Measurements from ENCODE around the gene MTUS2.

The MTUS2 gene

GRCh38 chr13:28866932-28867331 is 46.8 kb downstream of the MTUS2 start:
- DNase-seq (ENCODE audit: low spot score), result no peak
- TF ChIP-seq, protein P1, sequence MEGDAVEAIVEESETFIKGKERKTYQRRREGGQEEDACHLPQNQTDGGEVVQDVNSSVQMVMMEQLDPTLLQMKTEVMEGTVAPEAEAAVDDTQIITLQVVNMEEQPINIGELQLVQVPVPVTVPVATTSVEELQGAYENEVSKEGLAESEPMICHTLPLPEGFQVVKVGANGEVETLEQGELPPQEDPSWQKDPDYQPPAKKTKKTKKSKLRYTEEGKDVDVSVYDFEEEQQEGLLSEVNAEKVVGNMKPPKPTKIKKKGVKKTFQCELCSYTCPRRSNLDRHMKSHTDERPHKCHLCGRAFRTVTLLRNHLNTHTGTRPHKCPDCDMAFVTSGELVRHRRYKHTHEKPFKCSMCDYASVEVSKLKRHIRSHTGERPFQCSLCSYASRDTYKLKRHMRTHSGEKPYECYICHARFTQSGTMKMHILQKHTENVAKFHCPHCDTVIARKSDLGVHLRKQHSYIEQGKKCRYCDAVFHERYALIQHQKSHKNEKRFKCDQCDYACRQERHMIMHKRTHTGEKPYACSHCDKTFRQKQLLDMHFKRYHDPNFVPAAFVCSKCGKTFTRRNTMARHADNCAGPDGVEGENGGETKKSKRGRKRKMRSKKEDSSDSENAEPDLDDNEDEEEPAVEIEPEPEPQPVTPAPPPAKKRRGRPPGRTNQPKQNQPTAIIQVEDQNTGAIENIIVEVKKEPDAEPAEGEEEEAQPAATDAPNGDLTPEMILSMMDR (IDR thresholded peaks at IDR 0.05; ENCODE audit: extremely low read depth, missing control alignments), result no peak

GRCh38 chr13:28867564-28867963 is 47.4 kb downstream of the MTUS2 start:
- no peak for DNase-seq (ENCODE audit: low spot score)
- TF ChIP-seq, protein P1 (IDR thresholded peaks at IDR 0.05; ENCODE audit: extremely low read depth, missing control alignments), result no peak

DNA sequence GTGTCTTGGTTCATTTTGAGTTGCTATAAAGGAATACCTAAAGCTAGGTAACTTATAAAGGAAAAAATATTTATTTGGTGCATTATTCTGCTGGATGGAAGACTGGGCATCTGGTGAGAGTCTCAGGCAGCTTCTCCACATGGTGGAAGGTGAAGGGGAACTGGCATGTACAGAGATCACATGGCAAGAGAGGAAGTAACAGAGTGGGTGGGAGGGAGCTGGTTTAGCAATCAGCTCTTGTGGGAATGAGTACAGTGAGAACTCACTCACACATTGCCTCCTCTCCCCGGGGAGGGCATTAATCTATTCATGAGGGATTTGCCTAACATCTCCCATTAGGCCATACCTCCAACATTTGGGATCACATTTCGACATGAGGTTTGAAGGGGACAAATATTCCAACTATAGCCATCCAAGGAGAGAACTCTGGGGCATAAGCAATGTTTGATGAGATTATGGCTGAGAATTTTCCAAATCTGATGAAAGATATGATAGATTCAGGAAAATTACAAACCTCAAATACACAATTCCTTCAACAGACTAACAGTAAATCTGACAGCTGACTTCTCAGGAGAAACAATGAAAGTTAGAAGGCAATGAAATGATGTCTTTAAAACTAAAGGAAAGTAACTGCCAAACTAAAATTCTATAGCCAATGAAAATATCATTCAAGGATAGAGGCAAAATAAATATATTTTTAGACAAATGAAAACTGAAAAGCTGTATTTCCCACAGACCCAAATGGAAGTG is 52.5 kb downstream of the MTUS2 start:
- TF ChIP-seq, protein P1 (IDR thresholded peaks at IDR 0.05; ENCODE audit: extremely low read depth, missing control alignments), result no peak
- no peak for DNase-seq (ENCODE audit: low spot score)

DNA sequence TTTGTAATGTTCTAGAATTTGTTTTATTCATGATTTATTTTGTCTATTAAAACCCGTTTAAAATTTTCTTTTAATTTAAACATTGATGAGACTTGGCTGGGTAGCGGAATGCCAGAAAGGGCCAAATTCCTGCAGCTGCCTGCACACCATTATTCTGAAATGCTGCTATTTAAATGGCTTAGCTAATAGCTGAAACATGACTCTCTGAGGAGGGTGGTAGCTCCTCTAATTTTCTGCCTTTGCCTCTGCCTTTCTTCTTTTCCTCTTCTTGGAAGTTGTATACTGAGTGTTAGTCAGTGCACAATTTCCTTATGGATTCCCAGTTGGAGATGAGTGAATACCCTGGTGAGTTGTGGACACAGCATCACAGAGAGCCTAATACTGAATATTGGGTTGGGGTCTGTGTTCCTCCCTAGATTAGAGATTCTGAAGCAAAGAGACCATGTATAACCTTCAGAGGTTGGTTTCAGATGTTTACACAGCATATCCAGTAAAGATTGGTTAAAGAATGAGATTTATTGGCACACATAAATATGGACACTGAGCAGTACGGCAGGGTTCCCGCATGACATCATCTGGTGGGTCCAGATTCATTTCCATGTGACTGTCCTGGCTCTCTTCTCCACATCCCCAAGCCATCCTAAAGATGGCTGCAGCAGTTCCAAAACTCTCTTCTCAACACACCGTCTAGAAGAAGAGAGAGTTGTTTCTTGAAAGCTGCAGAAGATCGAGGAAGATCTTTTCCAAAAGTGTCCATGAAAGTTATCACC is 55.9 kb downstream of the MTUS2 start:
- no peak for DNase-seq (ENCODE audit: low spot score)
- TF ChIP-seq, protein P1 (IDR thresholded peaks at IDR 0.05; ENCODE audit: extremely low read depth, missing control alignments), result no peak

GRCh38 chr13:28877408-28877807 is 57.3 kb downstream of the MTUS2 start:
- TF ChIP-seq, protein P1 (IDR thresholded peaks at IDR 0.05; ENCODE audit: extremely low read depth, missing control alignments), result no peak
- no peak for DNase-seq (ENCODE audit: low spot score)

- TF ChIP-seq, protein P1 (IDR thresholded peaks at IDR 0.05; ENCODE audit: extremely low read depth, missing control alignments), result no peak
- DNase-seq (ENCODE audit: low spot score), result no peak
These were observed 65.0 kb downstream of the MTUS2 start for GRCh38 chr13:28885181-28885580.

DNA sequence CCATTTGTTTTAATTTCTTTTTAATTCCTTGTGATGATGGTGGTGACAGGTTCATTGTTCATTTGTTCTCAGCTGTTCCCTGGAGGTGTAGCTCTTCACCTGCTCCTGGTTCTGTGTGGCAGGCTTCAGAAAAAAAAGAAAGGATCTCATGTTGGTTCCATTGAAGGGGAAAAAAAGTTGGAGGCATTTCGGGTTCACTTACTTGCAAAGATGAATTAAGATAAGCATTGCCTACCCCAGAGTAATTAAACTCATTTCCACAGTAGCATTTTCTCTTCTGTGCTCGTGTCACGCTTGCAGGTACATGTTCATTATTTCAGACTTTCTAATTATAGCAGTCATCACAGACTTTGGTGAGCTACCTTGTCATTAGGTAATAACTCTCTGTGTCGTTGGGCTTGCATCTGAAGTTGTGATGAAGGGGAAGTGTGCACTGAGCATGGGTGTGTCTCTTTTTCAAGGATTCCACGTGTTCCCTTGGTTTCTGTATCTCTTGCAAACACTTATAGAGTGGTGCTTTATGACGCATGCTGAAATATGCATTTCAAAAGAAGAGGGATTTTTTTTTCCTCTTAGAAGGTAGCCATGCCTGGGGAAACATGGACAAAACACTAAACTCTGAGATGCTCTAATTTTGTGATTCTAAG is 69.1 kb downstream of the MTUS2 start:
- DNase-seq (ENCODE audit: low spot score), result no peak
- TF ChIP-seq, protein P1 (IDR thresholded peaks at IDR 0.05; ENCODE audit: extremely low read depth, missing control alignments), result no peak
